Lower leg skin (tissue), 4 donors: ENCODE results near the gene FNDC5. TPM values are rescaled to one million over a fixed set of nuclear protein-coding genes. Genes with fewer than 3 reads are reported as not detected.
"Not testable (repeated sequence)": the region's sequence is repeated elsewhere in the genome, so short reads cannot be mapped to it uniquely, and the experiment has no call there.

Experiments
- DNase-seq, 2 donors: peaks; one replicate each; pipeline ENCODE4 v3.0.0-alpha.2; 2019; ENCODE audit warnings: low spot score in 2 of 2
- H3K4me3 ChIP-seq: fragments of 200-600 bp; sonication (generic); 2 replicates; pipeline ENCODE4 v1.5.1; 2017; ENCODE audit warnings: mild to moderate bottlenecking, low read depth; ENCODE audit not compliant: poor library complexity, severe bottlenecking
- CTCF ChIP-seq, 3 donors: fragments of 450-650 bp; IDR thresholded peaks; one replicate each; pipeline ENCODE4 v1.5.1; 2016; ENCODE audit warnings: antibody characterized with exemption in 3 of 3, mild to moderate bottlenecking in 3 of 3, moderate library complexity in 2 of 3
- POLR2A ChIP-seq, 2 donors: fragments of 450-650 bp; IDR thresholded peaks; one replicate each; pipeline ENCODE4 v1.6.1; 2016 to 2017; ENCODE audit warnings: antibody characterized with exemption in 2 of 2, mild to moderate bottlenecking in 1 of 2, moderate library complexity in 1 of 2
- whole genome bisulfite sequencing, 2 donors: methylation state at CpG; one replicate each; pipeline ENCODE4 v1.1.5; 2018; 5-methylcytosine and 5-hydroxymethylcytosine counted together
- intact Hi-C: fragments of 100-400 bp; cut with DNase I; formaldehyde crosslinking; loops from one replicate; pipeline ENCODE4 v1.15.0; 2023; ENCODE audit warnings: low total_unique reads
- total RNA-seq, 4 donors: library from RNA; depleted of rRNA; stranded (reverse); fragments of >200 nt; gene quantifications; one replicate each; pipeline ENCODE4 v1.1.0, GENCODE V29; 2016

The FNDC5 gene
- total RNA-seq, 4 donors from 2014 or later: 0.27 to 0.58 TPM; not detected in 2

- no peak overlapping the region for H3K4me3 ChIP-seq
- TF ChIP-seq POLR2A (IDR thresholded peaks at IDR 0.05) (no peak), CTCF (IDR thresholded peaks at IDR 0.05) (no peak)
- intact Hi-C loops: no loop called here
- no peak for DNase-seq
- 96 to 97% methylated on average over 5 of the region's 5 CpGs for WGBS, 2 donors
Observed at GRCh38 chr1:32910319-32910718, 39.6 kb upstream of the FNDC5 start.

GRCh38 chr1:32907435-32907834 lies 36.7 kb upstream of the FNDC5 start:
- intact Hi-C loops: no loop called here
- no peak for DNase-seq
- no peak for TF ChIP-seq POLR2A (IDR thresholded peaks at IDR 0.05)
- TF ChIP-seq CTCF (IDR thresholded peaks at IDR 0.05): no peak
- WGBS, 2 donors: 30 to 40% methylated on average over 4 of the region's 4 CpGs
- no peak overlapping the region for H3K4me3 ChIP-seq

GRCh38 chr1:32906654-32907053 lies 35.9 kb upstream of the FNDC5 start:
- no peak for TF ChIP-seq POLR2A (IDR thresholded peaks at IDR 0.05)
- no peak for TF ChIP-seq CTCF (IDR thresholded peaks at IDR 0.05)
- DNase-seq: no peak
- WGBS, 2 donors: 85 to 88% methylated on average over 7 of the region's 7 CpGs
- intact Hi-C loops: no loop called here
- H3K4me3 ChIP-seq: no peak overlapping the region

GRCh38 chr1:32905588-32905987 lies 34.9 kb upstream of the FNDC5 start:
- intact Hi-C loops, H3K4me3 ChIP-seq, DNase-seq: not testable (repeated sequence)
- 82 to 83% methylated on average over 10 of the region's 10 CpGs for WGBS, 2 donors

- intact Hi-C loops: no loop called here
- WGBS, 2 donors: 29 to 40% methylated on average over 2 of the region's 2 CpGs
- TF ChIP-seq POLR2A (IDR thresholded peaks at IDR 0.05): no peak
- no peak for TF ChIP-seq CTCF (IDR thresholded peaks at IDR 0.05)
- H3K4me3 ChIP-seq: no peak overlapping the region
- DNase-seq: no peak
Observed at GRCh38 chr1:32904797-32905196, 34.1 kb upstream of the FNDC5 start.

- DNase-seq: no peak
- no peak overlapping the region for H3K4me3 ChIP-seq
- TF ChIP-seq CTCF (IDR thresholded peaks at IDR 0.05) (no peak), POLR2A (IDR thresholded peaks at IDR 0.05) (no peak)
Observed at GRCh38 chr1:32903991-32904785, 33.5 kb upstream of the FNDC5 start.

More at GRCh38 chr1:32903991-32904785, 33.5 kb upstream of the FNDC5 start:
- intact Hi-C loops: no loop called here
- WGBS, 2 donors: 64 to 77% methylated on average over 3 of the region's 3 CpGs
